ENCODE data around the gene CCDC54. TPM values are rescaled to one million over a fixed set of nuclear protein-coding genes. Genes with fewer than 3 reads are reported as not detected.

The CCDC54 gene
- total RNA-seq, 1 experiment from 2014 or later: not detected

DNA sequence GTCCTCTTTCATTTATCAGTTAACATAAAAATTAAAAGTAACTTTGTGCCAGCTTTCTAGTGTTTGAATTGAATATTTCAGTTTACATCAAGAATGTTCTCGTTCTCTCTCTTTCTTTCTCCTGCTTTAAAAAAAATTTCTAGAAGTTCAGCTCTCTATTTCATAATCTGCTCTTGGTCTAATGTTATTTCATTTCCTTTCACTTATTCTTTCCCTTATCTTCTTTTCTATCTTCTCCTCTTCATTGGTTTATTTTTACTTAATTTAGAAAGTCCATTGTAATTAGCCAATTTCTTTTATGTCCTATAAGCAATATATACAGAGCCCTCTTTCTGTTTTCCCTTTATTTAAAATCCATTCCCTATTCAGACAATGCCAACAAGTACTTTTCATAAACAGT, 44.6 kb downstream of the CCDC54 start:
- Histone ChIP-seq H2BK20ac (ENCODE audit: low read depth, low read length, poor library complexity, severe bottlenecking) (no peak overlapping the region), H3K18ac (ENCODE audit: insufficient read length, low read depth, low read length) (no peak overlapping the region), H3K56ac (ENCODE audit: insufficient read length, low read depth, low read length) (no peak overlapping the region), H3K27ac (ENCODE audit: insufficient read length, low read depth, low read length) (no peak overlapping the region), H2BK12ac (ENCODE audit: insufficient read length, low read depth, low read length) (no peak overlapping the region), H2BK120ac (ENCODE audit: low read depth, low read length, poor library complexity, severe bottlenecking) (no peak overlapping the region), H3K23ac (ENCODE audit: insufficient read length, low read depth, low read length) (no peak overlapping the region), H3K9ac (ENCODE audit: extremely low read depth, insufficient read length, low read length) (no peak overlapping the region), H3K27me3 (ENCODE audit: insufficient read depth, low read length) (no peaks in the 10 kb centered on the region), H2BK15ac (ENCODE audit: low read depth, low read length) (no peak overlapping the region), H3K14ac (ENCODE audit: insufficient read depth, low read length) (no peak overlapping the region), H3K79me1 (ENCODE audit: insufficient read depth, low read depth, low read length, poor library complexity, severe bottlenecking) (no peaks in the 10 kb centered on the region), H4K8ac (replicated peaks; ENCODE audit: insufficient read length, low read depth, low read length) (no peak overlapping the region), H3K4ac (ENCODE audit: low read depth, low read length) (no peak overlapping the region), H3K4me2 (ENCODE audit: insufficient read depth, insufficient read length, low read length) (no peak overlapping the region), H2BK5ac (ENCODE audit: insufficient read length, low read length) (no peak overlapping the region), H4K20me1 (ENCODE audit: control insufficient read depth, insufficient read depth, insufficient read length) (no peaks in the 10 kb centered on the region), H3T11ph (ENCODE audit: low read length) (no peak overlapping the region), H2AK5ac (ENCODE audit: insufficient read length, low read length) (no peak overlapping the region), H4K91ac (ENCODE audit: insufficient read length, low read depth, low read length) (no peak overlapping the region), H3K9me3 (ENCODE audit: control insufficient read depth, low read depth, low read length) (no peaks in the 10 kb centered on the region), H3K79me2 (ENCODE audit: insufficient read depth, low read length) (no peaks in the 10 kb centered on the region), H2AFZ (ENCODE audit: low read length) (no peak overlapping the region), H3K4me1 (ENCODE audit: insufficient read depth, low read length) (no peaks in the 10 kb centered on the region), H3K23me2 (ENCODE audit: insufficient read length, low read depth, low read length, poor library complexity, severe bottlenecking) (no peaks in the 10 kb centered on the region), H4K5ac (ENCODE audit: insufficient read length, low read depth, low read length) (no peak overlapping the region)
- Mint-ChIP-seq H3K4me3 (no peak overlapping the region), H3K9me3 (no peaks in the 10 kb centered on the region), H3K36me3 (ENCODE audit: insufficient read depth in 1 of 3, low read depth in 3 of 3) (no peaks in the 10 kb centered on the region), H3K4me1 (peaks cover 2% of the 10 kb centered on the region in 2 experiments), H3K27ac (peak overlapping the region in 1 of 3 experiments; percentile 9; a peak in 2 of 7 replicates), H3K27me3 (ENCODE audit: low read depth) (no peaks in the 10 kb centered on the region)
- TF ChIP-seq, protein P1, sequence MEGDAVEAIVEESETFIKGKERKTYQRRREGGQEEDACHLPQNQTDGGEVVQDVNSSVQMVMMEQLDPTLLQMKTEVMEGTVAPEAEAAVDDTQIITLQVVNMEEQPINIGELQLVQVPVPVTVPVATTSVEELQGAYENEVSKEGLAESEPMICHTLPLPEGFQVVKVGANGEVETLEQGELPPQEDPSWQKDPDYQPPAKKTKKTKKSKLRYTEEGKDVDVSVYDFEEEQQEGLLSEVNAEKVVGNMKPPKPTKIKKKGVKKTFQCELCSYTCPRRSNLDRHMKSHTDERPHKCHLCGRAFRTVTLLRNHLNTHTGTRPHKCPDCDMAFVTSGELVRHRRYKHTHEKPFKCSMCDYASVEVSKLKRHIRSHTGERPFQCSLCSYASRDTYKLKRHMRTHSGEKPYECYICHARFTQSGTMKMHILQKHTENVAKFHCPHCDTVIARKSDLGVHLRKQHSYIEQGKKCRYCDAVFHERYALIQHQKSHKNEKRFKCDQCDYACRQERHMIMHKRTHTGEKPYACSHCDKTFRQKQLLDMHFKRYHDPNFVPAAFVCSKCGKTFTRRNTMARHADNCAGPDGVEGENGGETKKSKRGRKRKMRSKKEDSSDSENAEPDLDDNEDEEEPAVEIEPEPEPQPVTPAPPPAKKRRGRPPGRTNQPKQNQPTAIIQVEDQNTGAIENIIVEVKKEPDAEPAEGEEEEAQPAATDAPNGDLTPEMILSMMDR (conservative IDR thresholded peaks at IDR 0.05): no peak
- WGBS (ENCODE audit: extremely low coverage, insufficient read length, low lambda C conversion rate): no CpG with 5 or more reads among the region's 1 CpG
- DNase-seq: no peak

Data from H9 (cell line).